Colonic mucosa (tissue), 4 donors: Measurements from ENCODE around the gene S100A13. TPM values are rescaled to one million over a fixed set of nuclear protein-coding genes. Genes with fewer than 3 reads are reported as not detected.

Experiments used
- DNase-seq: peaks from one replicate; pipeline ENCODE4 v3.0.0-alpha.2; 2020
- H3K27ac ChIP-seq: fragments of 200-600 bp; one replicate; pipeline ENCODE4 v1.8.0; 2021
- H3K27me3 ChIP-seq: fragments of 200-600 bp; one replicate; pipeline ENCODE4 v1.8.0; 2021
- H3K36me3 ChIP-seq: fragments of 200-600 bp; one replicate; pipeline ENCODE4 v1.8.0; 2021
- H3K4me1 ChIP-seq: fragments of 200-600 bp; one replicate; pipeline ENCODE4 v1.8.0; 2021; ENCODE audit warnings: mild to moderate bottlenecking
- H3K4me3 ChIP-seq: fragments of 200-600 bp; one replicate; pipeline ENCODE4 v1.8.0; 2021
- H3K9ac ChIP-seq, 2 donors: one replicate each; pipeline ENCODE4 v1.7.0; 2013; ENCODE audit warnings: control low read depth in 2 of 2, low read depth in 2 of 2, low read length in 2 of 2
- H3K9me3 ChIP-seq: fragments of 200-600 bp; one replicate; pipeline ENCODE4 v1.8.0; 2021
- intact Hi-C: fragments of 100-400 bp; cut with DNase I; formaldehyde crosslinking; loops from one replicate; pipeline ENCODE4 v1.14.1; 2022
- total RNA-seq, 2 donors: library from RNA; stranded (reverse); fragmentation: NEBNext Ultra II Directional in 1 of 2; extraction: Animal tissue kit (Norgen Biotek cat#: 25700) in 1 of 2; gene quantifications; one replicate each; pipeline ENCODE4 v1.2.1, GENCODE V29; 2021
- TF ChIP-seq, protein P1 (sequence below): fragments of 200-600 bp; IDR thresholded peaks from one replicate; pipeline ENCODE4 v1.8.0; 2022; ENCODE audit warnings: antibody characterized with exemption, mild to moderate bottlenecking
- donor health status: healthy.
- donor health status: DM: no; HTN: no; CAD: no.
- donor health status: DM: no; HTN: no; CAD: no.

The S100A13 gene
- total RNA-seq, 2 donors from 2014 or later: 45.2 to 67.2 TPM

DNA sequence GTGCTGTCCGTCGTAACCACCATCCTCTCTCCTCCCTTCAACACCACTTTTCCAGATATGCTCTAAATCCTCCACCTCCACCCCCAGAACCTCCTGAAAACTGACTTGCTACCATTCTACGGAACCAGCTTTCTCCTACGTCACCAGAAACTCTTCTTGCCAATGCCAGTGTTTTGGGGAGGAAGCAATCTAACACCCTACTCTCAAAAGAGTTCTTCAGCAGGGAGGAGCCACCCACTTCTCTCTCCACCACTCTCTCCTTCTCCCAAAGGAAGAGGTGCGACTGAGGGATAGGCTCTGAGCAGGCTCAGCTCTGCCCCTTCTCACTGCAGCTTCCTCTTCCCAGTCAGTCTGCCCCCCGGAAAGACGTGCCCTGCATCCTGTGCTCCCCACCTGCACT is 55.6 kb downstream of the S100A13 start:
- no peaks in the 10 kb centered on the region for H3K9me3 ChIP-seq
- intact Hi-C loops: loop anchor here (5.0 to 10.0 kb wide), 3 partner anchors 51 to 183 kb away; no protein-coding TSS in a partner anchor
- no peak for DNase-seq
- H3K9ac ChIP-seq: no peak overlapping the region
- H3K27ac ChIP-seq: peak overlapping the region; percentile 23
- H3K36me3 ChIP-seq: no peaks in the 10 kb centered on the region
- no peaks in the 10 kb centered on the region for H3K27me3 ChIP-seq
- peaks cover 16% of the 10 kb centered on the region for H3K4me1 ChIP-seq
- H3K4me3 ChIP-seq: no peak overlapping the region
- TF ChIP-seq, protein P1, sequence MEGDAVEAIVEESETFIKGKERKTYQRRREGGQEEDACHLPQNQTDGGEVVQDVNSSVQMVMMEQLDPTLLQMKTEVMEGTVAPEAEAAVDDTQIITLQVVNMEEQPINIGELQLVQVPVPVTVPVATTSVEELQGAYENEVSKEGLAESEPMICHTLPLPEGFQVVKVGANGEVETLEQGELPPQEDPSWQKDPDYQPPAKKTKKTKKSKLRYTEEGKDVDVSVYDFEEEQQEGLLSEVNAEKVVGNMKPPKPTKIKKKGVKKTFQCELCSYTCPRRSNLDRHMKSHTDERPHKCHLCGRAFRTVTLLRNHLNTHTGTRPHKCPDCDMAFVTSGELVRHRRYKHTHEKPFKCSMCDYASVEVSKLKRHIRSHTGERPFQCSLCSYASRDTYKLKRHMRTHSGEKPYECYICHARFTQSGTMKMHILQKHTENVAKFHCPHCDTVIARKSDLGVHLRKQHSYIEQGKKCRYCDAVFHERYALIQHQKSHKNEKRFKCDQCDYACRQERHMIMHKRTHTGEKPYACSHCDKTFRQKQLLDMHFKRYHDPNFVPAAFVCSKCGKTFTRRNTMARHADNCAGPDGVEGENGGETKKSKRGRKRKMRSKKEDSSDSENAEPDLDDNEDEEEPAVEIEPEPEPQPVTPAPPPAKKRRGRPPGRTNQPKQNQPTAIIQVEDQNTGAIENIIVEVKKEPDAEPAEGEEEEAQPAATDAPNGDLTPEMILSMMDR: no peak

DNA sequence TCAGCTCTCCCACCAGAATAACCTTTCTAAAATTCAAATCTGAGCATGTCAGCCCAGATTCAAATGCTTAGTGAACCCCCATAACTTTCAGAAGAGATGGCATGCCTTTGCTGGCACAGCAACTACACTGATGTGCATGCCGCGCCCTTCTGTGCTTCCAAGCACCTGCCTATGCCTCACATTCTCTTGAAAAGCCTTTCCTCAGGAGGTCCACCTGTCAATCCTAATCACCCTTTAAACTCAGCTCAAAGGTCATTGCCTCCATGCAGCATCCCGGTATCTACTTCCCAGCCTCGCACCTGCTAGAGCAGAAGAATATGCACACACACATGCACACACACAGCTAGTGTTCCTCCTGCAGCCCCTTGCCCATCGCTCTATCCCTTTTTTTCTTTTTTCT is 56.4 kb downstream of the S100A13 start:
- Histone ChIP-seq H3K9me3 (no peaks in the 10 kb centered on the region), H3K27ac (no peak overlapping the region), H3K9ac (no peak overlapping the region), H3K4me3 (no peak overlapping the region), H3K27me3 (no peaks in the 10 kb centered on the region), H3K4me1 (peaks cover 22% of the 10 kb centered on the region), H3K36me3 (no peaks in the 10 kb centered on the region)
- DNase-seq: no peak
- TF ChIP-seq, protein P1: no peak
- intact Hi-C loops: loop anchor here (5.0 to 10.0 kb wide), 3 partner anchors 51 to 184 kb away; no protein-coding TSS in a partner anchor

DNA sequence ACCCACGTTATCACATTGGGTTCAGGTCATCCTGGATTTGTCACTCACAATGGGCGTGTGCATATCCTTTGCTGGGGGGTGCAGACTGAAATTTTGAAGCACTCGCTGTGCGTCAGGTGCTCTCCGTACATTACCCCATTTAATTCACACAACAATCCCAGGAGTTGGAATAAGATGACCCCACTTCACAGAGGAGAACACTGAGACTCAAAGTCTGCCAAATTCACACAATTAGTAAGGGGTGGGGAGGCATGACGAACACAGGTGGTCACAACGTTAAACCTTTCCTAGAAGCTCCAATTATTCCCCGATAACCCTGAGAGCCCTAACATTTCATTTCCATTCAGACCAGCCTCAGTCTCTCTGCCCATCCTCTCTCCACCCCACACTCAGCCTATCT is 57.8 kb downstream of the S100A13 start:
- peaks cover 29% of the 10 kb centered on the region for H3K4me1 ChIP-seq
- H3K36me3 ChIP-seq: no peaks in the 10 kb centered on the region
- no peak overlapping the region for H3K9ac ChIP-seq

More for the DNA sequence above, 57.8 kb downstream of the S100A13 start:
- H3K27ac ChIP-seq: no peak overlapping the region
- H3K4me3 ChIP-seq: no peak overlapping the region
- no peaks in the 10 kb centered on the region for H3K27me3 ChIP-seq
- TF ChIP-seq, protein P1: no peak
- no peaks in the 10 kb centered on the region for H3K9me3 ChIP-seq
- intact Hi-C loops: loop anchor here (2.0 to 10.0 kb wide), 2 partner anchors 59 to 215 kb away; partner anchors contain the start of gene S100A9
- DNase-seq: no peak

Other genes with a start within 250 kb of the S100A13 start
- gene S100A8, start 236.4 kb downstream of the S100A13 start, total RNA-seq: 1 to 10 TPM in 1 of 2 donors, under 1 TPM in 1; 0.79 to 6.9 TPM
- gene S100A7A, start 211.0 kb downstream of the S100A13 start, total RNA-seq: not detected
- gene S100A7, start 166.9 kb downstream of the S100A13 start, total RNA-seq: not detected
- 1,000 to 10,000 TPM; 2,444 to 2,474 TPM for gene S100A6, start 91.5 kb downstream of the S100A13 start, total RNA-seq
- not detected for gene S100A5, start 86.6 kb downstream of the S100A13 start, total RNA-seq
- 10 to 100 TPM; 41.8 to 83.8 TPM for gene S100A4, start 81.7 kb downstream of the S100A13 start, total RNA-seq
- under 1 TPM in 1 of 2 donors, not detected in 1; 0.61 TPM for gene S100A3, start 78.2 kb downstream of the S100A13 start, total RNA-seq
- gene S100A2, start 61.7 kb downstream of the S100A13 start, total RNA-seq: 1 to 10 TPM; 1.0 to 2.4 TPM
- 100 to 1,000 TPM; 232 to 288 TPM for gene S100A16, start 14.4 kb downstream of the S100A13 start, total RNA-seq
- gene S100A14, start 11.2 kb downstream of the S100A13 start, total RNA-seq: 100 to 1,000 TPM; 543 to 565 TPM
- gene S100A1, start 929 bp upstream of the S100A13 start, total RNA-seq: 1 to 10 TPM in 1 of 2 donors, under 1 TPM in 1; 0.69 to 1.5 TPM
- 10 to 100 TPM; 51.3 to 88.6 TPM for gene CHTOP, start 6.6 kb upstream of the S100A13 start, total RNA-seq
- 10 to 100 TPM; 29.3 to 33.0 TPM for gene SNAPIN, start 31.2 kb upstream of the S100A13 start, total RNA-seq
- gene ILF2, start 43.5 kb upstream of the S100A13 start, total RNA-seq: 100 to 1,000 TPM; 105 to 171 TPM
- gene NPR1, start 51.2 kb upstream of the S100A13 start, total RNA-seq: 1 to 10 TPM; 2.3 to 3.6 TPM
- gene INTS3, start 100.5 kb upstream of the S100A13 start, total RNA-seq: 10 to 100 TPM; 25.5 to 53.1 TPM
- 10 to 100 TPM; 24.1 to 27.9 TPM for gene SLC27A3, start 147.9 kb upstream of the S100A13 start, total RNA-seq